ENCODE measurements around the gene EMD.

Gene EMD

DNA sequence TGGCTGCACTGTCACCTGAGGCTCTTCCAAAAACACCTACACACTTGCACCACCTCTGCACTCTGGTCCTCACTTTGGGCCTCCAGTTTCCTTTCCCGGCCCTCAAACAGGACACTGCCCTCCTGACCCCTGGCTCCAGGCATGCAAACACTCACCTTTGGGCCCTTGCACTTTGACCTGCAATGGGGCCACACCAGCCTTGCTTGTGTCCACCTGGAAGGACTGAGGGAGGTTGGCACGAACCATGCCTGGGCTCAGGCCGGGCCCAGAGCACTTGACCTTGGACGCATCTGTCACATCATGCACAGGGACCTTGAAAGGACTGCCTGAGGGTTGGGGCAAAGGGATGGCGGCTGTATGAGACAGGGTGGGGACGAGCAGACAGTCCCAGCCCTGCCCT is 20.3 kb upstream of the EMD start:
- Histone ChIP-seq H3K9me2 (replicated peaks; ENCODE audit: insufficient read depth, low read length) (no peaks in the 10 kb centered on the region), H3F3A (ENCODE audit: insufficient read depth) (no peaks in the 10 kb centered on the region), H3K4me2 (ENCODE audit: low read depth, low read length, poor library complexity, severe bottlenecking) (no peak overlapping the region), H3K9me3 (ENCODE audit: insufficient read depth, low read length) (no peaks in the 10 kb centered on the region), H3K9ac (ENCODE audit: low read length) (no peak overlapping the region), H3K4me3 (ENCODE audit: insufficient read depth, low read length, poor library complexity, severe bottlenecking) (no peak overlapping the region), H3K27ac (ENCODE audit: low read depth, low read length) (no peak overlapping the region), H2AFZ (ENCODE audit: low read depth, low read length, severe bottlenecking) (no peak overlapping the region), H3K79me2 (ENCODE audit: insufficient read depth, low read length) (no peaks in the 10 kb centered on the region), H3K27me3 (ENCODE audit: low read length) (no peaks in the 10 kb centered on the region), H3K36me3 (ENCODE audit: low read length) (no peaks in the 10 kb centered on the region), H4K20me1 (ENCODE audit: low read depth, low read length) (no peaks in the 10 kb centered on the region)
- TF ChIP-seq, protein P1, sequence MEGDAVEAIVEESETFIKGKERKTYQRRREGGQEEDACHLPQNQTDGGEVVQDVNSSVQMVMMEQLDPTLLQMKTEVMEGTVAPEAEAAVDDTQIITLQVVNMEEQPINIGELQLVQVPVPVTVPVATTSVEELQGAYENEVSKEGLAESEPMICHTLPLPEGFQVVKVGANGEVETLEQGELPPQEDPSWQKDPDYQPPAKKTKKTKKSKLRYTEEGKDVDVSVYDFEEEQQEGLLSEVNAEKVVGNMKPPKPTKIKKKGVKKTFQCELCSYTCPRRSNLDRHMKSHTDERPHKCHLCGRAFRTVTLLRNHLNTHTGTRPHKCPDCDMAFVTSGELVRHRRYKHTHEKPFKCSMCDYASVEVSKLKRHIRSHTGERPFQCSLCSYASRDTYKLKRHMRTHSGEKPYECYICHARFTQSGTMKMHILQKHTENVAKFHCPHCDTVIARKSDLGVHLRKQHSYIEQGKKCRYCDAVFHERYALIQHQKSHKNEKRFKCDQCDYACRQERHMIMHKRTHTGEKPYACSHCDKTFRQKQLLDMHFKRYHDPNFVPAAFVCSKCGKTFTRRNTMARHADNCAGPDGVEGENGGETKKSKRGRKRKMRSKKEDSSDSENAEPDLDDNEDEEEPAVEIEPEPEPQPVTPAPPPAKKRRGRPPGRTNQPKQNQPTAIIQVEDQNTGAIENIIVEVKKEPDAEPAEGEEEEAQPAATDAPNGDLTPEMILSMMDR (IDR thresholded peaks at IDR 0.05; ENCODE audit: insufficient read depth, low read length, poor library complexity, severe bottlenecking): no peak
- no peak for TF ChIP-seq EZH2phosphoT487 (conservative IDR thresholded peaks at IDR 0.05; ENCODE audit: low read length)

DNA sequence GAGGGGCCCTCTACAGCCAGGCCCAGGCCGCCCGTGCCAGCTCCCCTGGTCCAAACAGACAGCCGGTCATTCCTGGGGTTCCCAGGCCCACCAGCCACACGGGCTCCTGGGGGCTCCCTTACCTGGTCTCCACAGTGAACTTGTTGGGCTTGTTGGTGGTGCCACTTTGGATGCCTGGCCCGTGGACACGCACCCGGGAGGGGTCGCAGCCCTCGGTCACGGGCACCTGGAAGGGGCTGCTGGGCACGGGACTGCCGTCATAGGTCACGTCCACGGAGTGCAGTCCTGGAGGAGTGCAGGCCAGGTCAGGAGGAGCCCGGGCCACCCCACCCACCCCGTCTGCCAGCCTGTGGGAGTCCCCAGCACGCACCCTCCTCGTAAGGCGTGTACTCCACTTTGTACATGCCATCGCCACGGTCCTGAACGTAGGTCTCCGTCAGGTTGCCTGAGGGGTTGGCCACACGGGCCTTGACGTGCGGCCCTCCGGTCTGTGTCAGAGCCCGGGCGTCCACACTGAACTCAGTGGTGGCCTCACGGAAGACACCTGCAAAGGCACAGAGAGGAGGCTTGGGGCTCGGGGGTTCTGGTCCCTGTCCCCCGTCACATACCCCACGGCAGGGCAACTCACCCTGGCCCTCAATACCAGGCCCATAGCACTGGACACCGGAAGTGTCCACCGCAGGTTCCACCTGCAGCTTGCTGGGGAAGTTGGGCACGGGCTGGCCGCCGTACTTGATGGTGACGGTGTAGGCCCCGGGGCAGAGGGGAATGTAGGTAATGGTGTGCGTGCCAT is 19.5 kb upstream of the EMD start:
- H2AFZ ChIP-seq (ENCODE audit: low read depth, low read length, severe bottlenecking): no peak overlapping the region
- H3K27me3 ChIP-seq (ENCODE audit: low read length): no peaks in the 10 kb centered on the region
- H3K79me2 ChIP-seq (ENCODE audit: insufficient read depth, low read length): no peaks in the 10 kb centered on the region
- no peaks in the 10 kb centered on the region for H3K9me2 ChIP-seq (replicated peaks; ENCODE audit: insufficient read depth, low read length)
- no peaks in the 10 kb centered on the region for H3K36me3 ChIP-seq (ENCODE audit: low read length)
- no peak overlapping the region for H3K27ac ChIP-seq (ENCODE audit: low read depth, low read length)
- no peak for TF ChIP-seq EZH2phosphoT487 (conservative IDR thresholded peaks at IDR 0.05; ENCODE audit: low read length)
- TF ChIP-seq, protein P1 (IDR thresholded peaks at IDR 0.05; ENCODE audit: insufficient read depth, low read length, poor library complexity, severe bottlenecking): no peak
- no peaks in the 10 kb centered on the region for H4K20me1 ChIP-seq (ENCODE audit: low read depth, low read length)
- H3K4me3 ChIP-seq (ENCODE audit: insufficient read depth, low read length, poor library complexity, severe bottlenecking): no peak overlapping the region
- no peak overlapping the region for H3K4me2 ChIP-seq (ENCODE audit: low read depth, low read length, poor library complexity, severe bottlenecking)
- H3K9ac ChIP-seq (ENCODE audit: low read length): no peak overlapping the region
- H3F3A ChIP-seq (ENCODE audit: insufficient read depth): no peaks in the 10 kb centered on the region
- H3K9me3 ChIP-seq (ENCODE audit: insufficient read depth, low read length): no peaks in the 10 kb centered on the region

DNA sequence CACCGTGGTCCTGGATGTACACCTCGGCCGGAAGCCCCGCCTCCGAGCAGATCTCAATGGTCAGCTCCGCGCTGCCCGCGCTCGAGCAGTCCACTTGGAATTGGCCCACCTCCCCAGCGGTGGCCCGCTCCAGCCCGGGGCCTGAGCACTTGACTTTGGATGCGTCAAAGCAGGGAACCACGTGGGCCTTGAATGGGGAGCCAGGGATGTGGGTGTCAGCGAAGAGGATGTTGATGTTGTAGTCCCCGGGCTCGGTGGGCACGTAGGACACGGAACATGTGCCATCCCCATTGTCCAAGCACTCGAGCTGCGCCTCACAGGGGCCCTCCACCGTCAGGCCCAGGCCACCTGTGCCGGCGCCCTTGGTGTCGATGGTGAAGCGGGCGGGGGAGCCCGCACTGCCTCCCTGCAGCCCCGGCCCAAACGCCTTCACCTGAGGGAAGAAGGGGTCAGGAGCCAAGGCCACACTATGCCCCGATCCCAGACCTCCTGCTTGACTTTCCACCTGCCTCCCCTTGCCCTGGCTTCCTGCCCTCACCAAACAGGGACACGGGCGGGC is 18.9 kb upstream of the EMD start:
- no peaks in the 10 kb centered on the region for H4K20me1 ChIP-seq (ENCODE audit: low read depth, low read length)
- H3K79me2 ChIP-seq (ENCODE audit: insufficient read depth, low read length): no peaks in the 10 kb centered on the region
- H3K27me3 ChIP-seq (ENCODE audit: low read length): no peaks in the 10 kb centered on the region
- TF ChIP-seq EZH2phosphoT487 (conservative IDR thresholded peaks at IDR 0.05; ENCODE audit: low read length): no peak
- TF ChIP-seq, protein P1 (IDR thresholded peaks at IDR 0.05; ENCODE audit: insufficient read depth, low read length, poor library complexity, severe bottlenecking): no peak
- no peak overlapping the region for H3K9ac ChIP-seq (ENCODE audit: low read length)
- H3K9me3 ChIP-seq (ENCODE audit: insufficient read depth, low read length): no peaks in the 10 kb centered on the region
- H3K27ac ChIP-seq (ENCODE audit: low read depth, low read length): no peak overlapping the region
- no peak overlapping the region for H3K4me2 ChIP-seq (ENCODE audit: low read depth, low read length, poor library complexity, severe bottlenecking)
- H3K9me2 ChIP-seq (replicated peaks; ENCODE audit: insufficient read depth, low read length): no peaks in the 10 kb centered on the region
- no peaks in the 10 kb centered on the region for H3K36me3 ChIP-seq (ENCODE audit: low read length)
- no peak overlapping the region for H3K4me3 ChIP-seq (ENCODE audit: insufficient read depth, low read length, poor library complexity, severe bottlenecking)
- no peak overlapping the region for H2AFZ ChIP-seq (ENCODE audit: low read depth, low read length, severe bottlenecking)
- no peaks in the 10 kb centered on the region for H3F3A ChIP-seq (ENCODE audit: insufficient read depth)

All from SU-DHL-6 (cell line).